Smooth muscle cell of the brain vasculature (primary cell): ENCODE results near the gene TEX55.
"Not testable (repeated sequence)": the region's sequence is repeated elsewhere in the genome, so short reads cannot be mapped to it uniquely, and the experiment has no call there.

Experiments used
- DNase-seq: peaks from one replicate; pipeline ENCODE4 v3.0.0-alpha.2; 2012; ENCODE audit warnings: low read depth, low spot score

Gene TEX55

DNA sequence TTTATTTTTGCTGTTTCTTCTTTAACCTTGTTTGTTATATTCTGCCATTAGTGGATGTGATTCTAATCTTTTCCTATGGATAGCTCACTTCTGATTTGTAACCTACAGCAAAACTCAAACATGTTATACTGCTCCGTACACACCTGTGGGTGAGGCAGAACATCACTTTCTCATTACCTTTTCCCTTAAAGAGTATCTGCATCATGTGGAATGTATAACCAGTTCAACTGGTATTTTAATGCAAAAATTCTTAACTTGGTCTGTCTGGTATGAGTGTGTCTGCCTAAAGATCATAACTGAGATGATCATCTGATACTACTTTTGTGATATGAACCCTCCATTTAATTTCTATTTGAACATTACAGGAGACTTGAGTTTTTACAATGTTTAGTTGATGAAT is 14.4 kb downstream of the TEX55 start:
- DNase-seq = no peak

- no peak for DNase-seq
These were observed 14.8 kb downstream of the TEX55 start for GRCh38 chr3:119160815-119161214.

DNA sequence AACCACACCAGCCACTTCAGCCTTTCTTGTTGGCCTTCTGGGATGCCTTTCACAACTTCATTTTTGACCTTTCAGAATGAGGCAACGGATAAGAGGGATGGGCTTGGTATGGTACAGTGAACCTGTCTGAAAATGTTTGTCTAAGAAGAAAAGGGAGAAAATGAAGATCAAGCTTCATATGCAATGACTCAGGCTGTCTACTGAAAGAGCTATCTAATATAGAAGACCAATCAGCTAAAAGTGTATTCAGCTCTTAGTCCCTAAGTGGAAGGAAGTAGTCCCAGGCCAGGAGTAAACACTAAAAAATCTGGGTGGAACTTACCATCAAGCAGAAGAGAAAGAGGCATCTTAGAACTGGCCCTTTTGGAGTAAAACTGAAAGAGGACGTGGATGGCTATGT is 15.3 kb downstream of the TEX55 start:
- no peak for DNase-seq

DNA sequence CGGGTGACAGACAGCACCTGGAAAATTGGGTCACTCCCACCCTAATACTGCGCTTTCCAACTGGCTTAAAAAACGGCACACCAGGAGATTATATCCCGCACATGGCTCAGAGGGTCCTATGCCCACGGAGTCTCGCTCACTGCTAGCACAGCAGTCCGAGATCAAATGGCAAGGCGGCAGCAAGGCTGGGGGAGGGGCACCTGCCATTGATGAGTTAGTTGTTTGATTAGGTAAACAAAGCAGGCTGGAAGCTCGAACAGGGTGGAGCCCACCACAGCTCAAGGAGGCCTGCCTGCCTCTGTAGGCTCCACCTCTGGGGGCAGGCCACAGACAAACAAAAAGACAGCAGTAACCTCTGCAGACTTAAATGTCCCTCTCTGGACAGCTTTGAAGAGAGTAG is 18.8 kb downstream of the TEX55 start:
- not testable (repeated sequence) for DNase-seq

DNA sequence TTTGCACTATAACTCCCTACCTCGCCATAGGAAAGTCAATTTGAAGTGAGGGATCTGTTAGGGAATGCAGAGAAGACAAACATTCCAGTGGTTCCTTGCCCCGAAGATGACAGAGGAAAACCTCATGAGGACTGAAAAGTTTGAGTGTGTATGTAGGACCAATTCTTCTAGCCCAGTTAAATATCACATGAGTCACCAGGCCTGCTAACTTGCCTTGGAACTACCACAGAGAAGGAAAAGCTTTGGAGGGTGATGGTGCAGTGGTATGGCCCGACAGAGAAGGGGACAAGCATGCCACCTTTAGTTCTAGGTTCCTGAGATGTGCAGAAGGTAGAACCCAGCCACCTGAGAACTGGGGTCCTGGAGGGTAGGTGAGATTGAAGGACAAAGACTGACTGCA is 24.9 kb downstream of the TEX55 start:
- no peak for DNase-seq

- DNase-seq = no peak
These were observed 27.4 kb downstream of the TEX55 start, which contains the start of gene UPK1B for GRCh38 chr3:119173325-119173724. TSS of gene UPK1B (plus strand) at chr3:119173598. CDS start at chr3:119186742, 13,144 bp downstream.

GRCh38 chr3:119175872-119176756 is 30.1 kb downstream of the TEX55 start:
- DNase-seq = no peak

DNA sequence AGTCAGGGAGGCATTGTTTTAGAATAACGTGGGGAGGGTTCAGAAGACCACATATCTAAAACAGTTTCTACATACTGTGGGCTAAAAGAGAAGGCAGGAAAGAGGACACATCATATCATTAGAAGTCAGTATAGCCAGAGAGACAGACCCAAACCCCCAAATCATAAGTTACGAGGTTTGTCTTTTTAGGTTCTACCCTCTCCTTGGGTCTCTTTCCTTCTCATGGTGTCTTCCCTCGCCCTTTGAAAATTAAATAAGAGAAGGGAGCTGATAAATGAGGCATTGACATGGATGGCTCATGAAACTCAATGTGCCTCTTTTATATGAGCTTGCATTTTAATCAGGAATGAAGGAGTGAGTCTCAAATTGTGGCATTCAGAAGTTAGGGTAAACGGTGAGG is 30.8 kb downstream of the TEX55 start:
- DNase-seq = no peak

GRCh38 chr3:119177321-119177720 is 31.4 kb downstream of the TEX55 start:
- DNase-seq = no peak

DNA sequence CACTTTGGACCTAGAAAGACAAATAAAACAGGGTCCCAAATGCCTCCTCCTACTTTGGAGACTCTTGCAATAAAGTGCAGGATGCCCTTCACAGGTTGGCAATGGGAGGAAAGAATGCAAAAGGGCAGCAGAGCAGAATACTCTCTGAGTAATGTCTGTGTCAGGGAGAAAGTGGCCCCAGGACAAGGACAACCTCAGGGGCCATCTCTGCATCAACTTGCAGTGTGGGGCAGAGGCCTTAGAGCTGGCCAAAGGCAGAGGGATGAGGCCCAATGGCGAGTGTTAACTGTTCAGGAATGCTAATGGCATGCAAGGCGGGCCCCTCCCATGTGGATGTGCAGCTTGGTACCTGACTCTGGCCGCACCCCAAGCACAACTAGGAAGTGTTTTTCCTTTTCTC is 35.8 kb downstream of the TEX55 start:
- no peak for DNase-seq

DNA sequence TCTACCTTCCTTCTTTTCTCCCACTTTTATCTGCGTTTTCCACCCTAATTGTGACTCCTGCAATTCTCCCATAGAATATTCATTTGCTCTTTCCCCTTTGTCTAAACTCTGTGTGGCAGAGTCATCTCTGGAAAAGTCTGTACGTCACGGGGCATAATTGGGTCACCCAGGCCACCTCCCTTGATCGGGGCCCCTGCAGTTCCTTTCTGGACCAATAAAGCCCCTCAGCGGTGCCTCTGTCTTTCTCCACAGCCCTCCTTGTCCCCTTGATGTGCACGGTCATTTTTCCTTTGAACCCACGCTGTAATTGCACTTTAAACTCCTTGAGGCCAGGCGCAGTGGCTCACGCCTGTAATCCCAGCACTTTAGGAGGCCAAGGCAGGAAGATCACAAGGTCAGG is 38.1 kb downstream of the TEX55 start:
- DNase-seq = no peak

- DNase-seq = no peak
These were observed 39.0 kb downstream of the TEX55 start for GRCh38 chr3:119184796-119185570.

GRCh38 chr3:119187266-119187665 is 41.3 kb downstream of the TEX55 start:
- DNase-seq = no peak

DNA sequence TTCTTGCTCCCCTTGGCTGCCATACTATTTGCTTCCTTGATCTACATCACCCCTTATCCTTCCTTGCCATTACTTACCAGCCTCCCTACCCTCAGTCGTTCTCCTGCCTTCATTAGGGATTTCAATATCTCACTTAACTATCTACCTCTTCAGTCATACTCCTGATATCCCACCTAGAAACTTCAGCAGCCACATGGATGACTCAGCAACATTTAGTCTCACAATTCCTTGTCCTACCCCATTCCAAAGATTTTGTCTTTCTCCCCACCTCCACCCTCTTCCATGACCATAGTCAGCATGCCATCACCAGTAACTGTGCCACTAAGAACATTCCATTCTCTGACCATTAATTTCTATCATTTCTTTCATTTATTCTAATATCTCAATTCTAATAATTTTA is 45.8 kb downstream of the TEX55 start:
- no peak for DNase-seq

- no peak for DNase-seq
These were observed 48.5 kb downstream of the TEX55 start for GRCh38 chr3:119194237-119195150.

GRCh38 chr3:119195151-119195476 is 49.1 kb downstream of the TEX55 start:
- DNase-seq = no peak

DNA sequence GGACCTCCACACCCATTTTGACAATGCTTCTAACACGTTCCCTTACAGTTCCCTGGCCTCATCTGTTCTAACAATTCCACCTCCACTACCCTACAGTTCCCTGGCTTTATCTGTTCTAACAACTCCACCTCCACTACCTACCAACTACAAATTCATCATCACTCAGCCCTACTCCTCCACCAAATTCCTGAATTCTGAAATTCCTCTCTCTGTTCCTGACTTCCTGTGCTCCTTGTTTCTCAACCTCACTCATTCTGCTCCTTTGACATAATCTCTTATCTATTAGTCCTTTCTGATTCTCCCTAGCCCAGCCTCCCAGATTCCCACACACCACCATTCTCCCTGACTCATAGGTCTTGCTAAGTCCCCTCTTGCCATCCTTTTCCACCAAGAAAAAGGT is 49.9 kb downstream of the TEX55 start:
- DNase-seq = no peak
